Measurements from ENCODE around the gene NLRC4.
A peak's percentile ranks its signal among the peaks of the same experiment; 100 is the strongest.
"Not testable (repeated sequence)": the region's sequence is repeated elsewhere in the genome, so short reads cannot be mapped to it uniquely, and the experiment has no call there.

Gene NLRC4

DNA sequence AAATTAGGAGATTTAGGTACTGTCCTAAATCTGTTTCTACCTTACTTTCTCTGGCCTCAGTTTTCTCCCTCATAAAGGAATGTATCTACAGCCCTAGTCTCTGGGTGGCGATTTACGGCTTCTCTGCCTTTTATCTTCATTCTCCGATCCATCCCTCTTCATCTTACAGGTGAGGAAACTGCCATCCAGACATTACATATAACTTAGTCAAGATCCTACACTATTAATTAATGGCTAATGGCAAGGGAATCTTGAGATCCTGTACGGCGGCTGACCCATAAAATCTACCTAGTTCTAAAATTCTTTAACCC, 12.6 kb upstream of the NLRC4 start:
- Histone ChIP-seq H4K20me1 (ENCODE audit: control insufficient read depth, insufficient read depth, low read depth, low read length) (no peaks in the 10 kb centered on the region), H3F3A (ENCODE audit: control insufficient read depth, insufficient read depth) (no peaks in the 10 kb centered on the region), H3K4me2 (ENCODE audit: low read length) (peak overlapping the region; percentile 81), H3K27ac (ENCODE audit: low read depth, low read length) (peak overlapping the region; percentile 14; the same call in 1 of the 2 replicates), H3K27me3 (ENCODE audit: control insufficient read depth, low read length) (no peaks in the 10 kb centered on the region), H3K4me1 (ENCODE audit: control insufficient read depth, low read length) (peaks cover 15% of the 10 kb centered on the region), H3K9me2 (replicated peaks; ENCODE audit: control insufficient read depth, low read length) (no peaks in the 10 kb centered on the region), H3K4me3 (ENCODE audit: low read length) (peak overlapping the region; percentile 98), H3K79me2 (ENCODE audit: control insufficient read depth, low read length) (peaks cover 42% of the 10 kb centered on the region), H3K9me3 (ENCODE audit: control insufficient read depth, insufficient read depth, low read length) (no peaks in the 10 kb centered on the region), H3K36me3 (ENCODE audit: control insufficient read depth, low read length) (peaks cover 11% of the 10 kb centered on the region)
- TF ChIP-seq, protein P1, sequence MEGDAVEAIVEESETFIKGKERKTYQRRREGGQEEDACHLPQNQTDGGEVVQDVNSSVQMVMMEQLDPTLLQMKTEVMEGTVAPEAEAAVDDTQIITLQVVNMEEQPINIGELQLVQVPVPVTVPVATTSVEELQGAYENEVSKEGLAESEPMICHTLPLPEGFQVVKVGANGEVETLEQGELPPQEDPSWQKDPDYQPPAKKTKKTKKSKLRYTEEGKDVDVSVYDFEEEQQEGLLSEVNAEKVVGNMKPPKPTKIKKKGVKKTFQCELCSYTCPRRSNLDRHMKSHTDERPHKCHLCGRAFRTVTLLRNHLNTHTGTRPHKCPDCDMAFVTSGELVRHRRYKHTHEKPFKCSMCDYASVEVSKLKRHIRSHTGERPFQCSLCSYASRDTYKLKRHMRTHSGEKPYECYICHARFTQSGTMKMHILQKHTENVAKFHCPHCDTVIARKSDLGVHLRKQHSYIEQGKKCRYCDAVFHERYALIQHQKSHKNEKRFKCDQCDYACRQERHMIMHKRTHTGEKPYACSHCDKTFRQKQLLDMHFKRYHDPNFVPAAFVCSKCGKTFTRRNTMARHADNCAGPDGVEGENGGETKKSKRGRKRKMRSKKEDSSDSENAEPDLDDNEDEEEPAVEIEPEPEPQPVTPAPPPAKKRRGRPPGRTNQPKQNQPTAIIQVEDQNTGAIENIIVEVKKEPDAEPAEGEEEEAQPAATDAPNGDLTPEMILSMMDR (IDR thresholded peaks at IDR 0.05; ENCODE audit: low read depth, low read length, poor library complexity, severe bottlenecking), result no peak
- TF ChIP-seq EZH2phosphoT487 (IDR thresholded peaks at IDR 0.05; ENCODE audit: borderline replicate concordance, low read length), result no peak

DNA sequence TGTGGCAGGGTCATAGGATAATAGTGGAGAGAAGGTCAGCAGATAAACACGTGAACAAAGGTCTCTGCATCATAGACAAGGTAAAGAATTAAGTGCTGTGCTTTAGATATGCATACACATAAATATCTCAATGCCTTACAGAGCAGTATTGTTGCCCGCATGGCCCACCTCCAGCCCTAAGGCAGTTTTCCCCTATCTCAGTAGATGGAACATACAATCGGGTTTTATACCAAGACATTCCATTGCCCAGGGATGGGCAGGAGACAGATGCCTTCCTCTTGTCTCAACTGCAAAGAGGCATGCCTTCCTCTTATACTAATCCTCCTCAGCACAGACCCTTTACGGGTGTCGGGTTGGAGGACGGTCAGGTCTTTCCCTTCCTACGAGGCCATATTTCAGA, 11.1 kb upstream of the NLRC4 start:
- not testable (repeated sequence) for H4K20me1 ChIP-seq (ENCODE audit: control insufficient read depth, insufficient read depth, low read depth, low read length); H3K27me3 ChIP-seq (ENCODE audit: control insufficient read depth, low read length); H3F3A ChIP-seq (ENCODE audit: control insufficient read depth, insufficient read depth); H3K9me3 ChIP-seq (ENCODE audit: control insufficient read depth, insufficient read depth, low read length); H3K4me3 ChIP-seq (ENCODE audit: low read length); H3K9me2 ChIP-seq (replicated peaks; ENCODE audit: control insufficient read depth, low read length); H3K27ac ChIP-seq (ENCODE audit: low read depth, low read length); H3K36me3 ChIP-seq (ENCODE audit: control insufficient read depth, low read length); H3K4me2 ChIP-seq (ENCODE audit: low read length)
- peaks cover 27% of the 10 kb centered on the region for H3K79me2 ChIP-seq (ENCODE audit: control insufficient read depth, low read length)
- peaks cover 15% of the 10 kb centered on the region for H3K4me1 ChIP-seq (ENCODE audit: control insufficient read depth, low read length)

DNA sequence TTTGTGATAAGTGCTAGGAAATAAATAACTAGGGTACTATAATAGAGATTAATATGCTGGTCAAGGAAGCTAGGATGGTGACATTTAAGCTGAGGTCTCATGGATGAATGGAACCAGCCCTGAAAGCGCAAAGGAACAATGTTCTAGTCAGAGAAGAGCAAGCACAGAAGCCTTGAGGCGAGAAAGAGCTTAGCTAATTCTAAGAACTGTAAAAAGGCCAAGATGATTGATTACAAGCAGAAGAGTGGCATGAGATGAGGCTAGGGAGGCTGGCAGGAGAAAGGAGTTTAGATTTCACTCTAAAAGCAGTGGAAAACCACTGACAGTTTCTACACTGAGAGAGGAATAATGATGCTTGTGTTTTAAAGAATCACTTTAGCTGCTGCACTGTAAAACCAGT, 9.6 kb upstream of the NLRC4 start:
- Histone ChIP-seq H3K79me2 (ENCODE audit: control insufficient read depth, low read length) (peaks cover 16% of the 10 kb centered on the region), H3K27me3 (ENCODE audit: control insufficient read depth, low read length) (no peaks in the 10 kb centered on the region), H3F3A (ENCODE audit: control insufficient read depth, insufficient read depth) (no peaks in the 10 kb centered on the region), H3K4me2 (ENCODE audit: low read length) (no peak overlapping the region), H3K4me3 (ENCODE audit: low read length) (no peak overlapping the region), H3K4me1 (ENCODE audit: control insufficient read depth, low read length) (peaks cover 15% of the 10 kb centered on the region), H3K27ac (ENCODE audit: low read depth, low read length) (no peak overlapping the region), H4K20me1 (ENCODE audit: control insufficient read depth, insufficient read depth, low read depth, low read length) (no peaks in the 10 kb centered on the region), H3K9me2 (replicated peaks; ENCODE audit: control insufficient read depth, low read length) (no peaks in the 10 kb centered on the region), H3K9me3 (ENCODE audit: control insufficient read depth, insufficient read depth, low read length) (no peaks in the 10 kb centered on the region), H3K36me3 (ENCODE audit: control insufficient read depth, low read length) (0 out of 2 replicates have a peak, but pooled peaks cover 4% of the 10 kb centered on the region)
- no peak for TF ChIP-seq EZH2phosphoT487 (IDR thresholded peaks at IDR 0.05; ENCODE audit: borderline replicate concordance, low read length)
- TF ChIP-seq, protein P1 (IDR thresholded peaks at IDR 0.05; ENCODE audit: low read depth, low read length, poor library complexity, severe bottlenecking), result no peak

DNA sequence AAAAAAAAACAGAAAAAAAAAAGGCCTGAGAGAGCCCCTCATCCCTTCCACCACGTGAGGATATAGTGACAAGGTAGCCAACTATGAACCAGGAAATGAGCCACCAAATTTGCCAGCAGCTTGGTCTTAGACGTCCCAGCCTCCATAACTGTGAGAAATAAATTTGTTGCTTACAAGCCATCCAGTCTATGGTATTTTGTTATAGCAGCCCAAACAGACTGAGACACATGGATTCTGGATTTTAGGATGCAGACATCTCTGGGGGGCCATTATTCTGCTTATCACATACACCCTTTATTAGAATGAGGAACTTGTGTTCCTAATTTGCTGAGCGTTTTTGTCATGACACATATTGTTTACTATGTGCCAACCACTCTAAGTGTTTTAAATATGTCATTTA, 7.6 kb upstream of the NLRC4 start:
- no peaks in the 10 kb centered on the region for H3K9me2 ChIP-seq (replicated peaks; ENCODE audit: control insufficient read depth, low read length)
- no peak overlapping the region for H3K4me3 ChIP-seq (ENCODE audit: low read length)
- H3K36me3 ChIP-seq (ENCODE audit: control insufficient read depth, low read length), result no peaks in the 10 kb centered on the region
- no peaks in the 10 kb centered on the region for H3F3A ChIP-seq (ENCODE audit: control insufficient read depth, insufficient read depth)
- no peaks in the 10 kb centered on the region for H3K27me3 ChIP-seq (ENCODE audit: control insufficient read depth, low read length)
- H3K4me2 ChIP-seq (ENCODE audit: low read length), result no peak overlapping the region
- H3K9me3 ChIP-seq (ENCODE audit: control insufficient read depth, insufficient read depth, low read length), result no peaks in the 10 kb centered on the region
- TF ChIP-seq, protein P1 (IDR thresholded peaks at IDR 0.05; ENCODE audit: low read depth, low read length, poor library complexity, severe bottlenecking), result no peak
- no peak for TF ChIP-seq EZH2phosphoT487 (IDR thresholded peaks at IDR 0.05; ENCODE audit: borderline replicate concordance, low read length)
- no peaks in the 10 kb centered on the region for H3K79me2 ChIP-seq (ENCODE audit: control insufficient read depth, low read length)
- H4K20me1 ChIP-seq (ENCODE audit: control insufficient read depth, insufficient read depth, low read depth, low read length), result no peaks in the 10 kb centered on the region
- H3K4me1 ChIP-seq (ENCODE audit: control insufficient read depth, low read length), result peaks cover 4% of the 10 kb centered on the region
- no peak overlapping the region for H3K27ac ChIP-seq (ENCODE audit: low read depth, low read length)

All from DOHH2 (cell line).